Cortex of kidney (tissue), 1 donor: ENCODE measurements around the gene DTX4.
"Not testable (repeated sequence)": the region's sequence is repeated elsewhere in the genome, so short reads cannot be mapped to it uniquely, and the experiment has no call there.

Experiments used
- DNase-seq: peaks from one replicate; lab custom pipeline; 2025; lab: John Stamatoyannopoulos, UW

DTX4 gene

GRCh38 chr11:59171508-59172322, at the start of gene DTX4:
TSS of gene DTX4 (plus strand) at chr11:59172132. CDS start at chr11:59172596, 464 bp downstream.
- no peak for DNase-seq

- DNase-seq = no peak
Observed at GRCh38 chr11:59135648-59136461, 36.1 kb upstream of the DTX4 start.

GRCh38 chr11:59136551-59136950, 35.4 kb upstream of the DTX4 start:
- not testable (repeated sequence) for DNase-seq

- no peak for DNase-seq
Observed at GRCh38 chr11:59137190-59137589, 34.7 kb upstream of the DTX4 start.

DNA sequence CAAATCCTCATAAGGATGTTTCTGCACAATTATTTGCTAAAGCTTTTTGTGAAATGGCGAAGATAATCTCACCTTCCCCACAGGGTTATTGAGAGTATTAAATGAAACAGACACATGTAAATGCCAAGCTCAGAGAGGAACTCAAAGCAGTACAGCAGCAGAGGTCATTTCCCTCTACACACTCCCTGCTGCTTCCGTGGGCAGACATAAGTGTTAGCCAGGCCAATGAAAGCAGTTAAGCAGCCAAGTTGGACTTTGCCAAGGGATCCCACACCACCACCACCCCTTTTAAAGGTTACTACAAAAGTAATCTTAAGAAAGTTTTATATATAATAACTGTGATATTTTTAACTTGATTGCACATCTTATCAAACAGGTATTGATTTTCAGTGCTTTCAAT, 33.3 kb upstream of the DTX4 start:
- DNase-seq = no peak

DNA sequence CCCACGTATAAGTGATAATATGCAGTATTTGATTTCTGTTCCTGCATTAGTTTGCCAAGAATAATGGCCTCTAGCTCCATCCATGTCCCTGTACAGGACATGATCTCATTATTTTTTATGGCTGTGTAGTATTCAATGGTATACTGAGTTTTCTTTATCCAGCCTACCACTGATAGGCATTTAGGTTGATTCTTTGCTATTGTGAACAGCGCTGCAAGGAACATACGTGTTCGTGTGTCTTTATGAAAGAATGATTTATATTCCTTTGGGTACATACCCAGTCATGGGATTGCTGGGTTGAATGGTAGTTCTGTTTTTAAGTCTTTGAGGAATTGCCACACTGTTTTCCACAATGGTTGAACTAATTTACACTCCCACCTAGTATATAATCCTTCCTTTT, 30.7 kb upstream of the DTX4 start:
- DNase-seq = no peak

GRCh38 chr11:59141673-59142460, 30.1 kb upstream of the DTX4 start:
- DNase-seq = no peak

DNA sequence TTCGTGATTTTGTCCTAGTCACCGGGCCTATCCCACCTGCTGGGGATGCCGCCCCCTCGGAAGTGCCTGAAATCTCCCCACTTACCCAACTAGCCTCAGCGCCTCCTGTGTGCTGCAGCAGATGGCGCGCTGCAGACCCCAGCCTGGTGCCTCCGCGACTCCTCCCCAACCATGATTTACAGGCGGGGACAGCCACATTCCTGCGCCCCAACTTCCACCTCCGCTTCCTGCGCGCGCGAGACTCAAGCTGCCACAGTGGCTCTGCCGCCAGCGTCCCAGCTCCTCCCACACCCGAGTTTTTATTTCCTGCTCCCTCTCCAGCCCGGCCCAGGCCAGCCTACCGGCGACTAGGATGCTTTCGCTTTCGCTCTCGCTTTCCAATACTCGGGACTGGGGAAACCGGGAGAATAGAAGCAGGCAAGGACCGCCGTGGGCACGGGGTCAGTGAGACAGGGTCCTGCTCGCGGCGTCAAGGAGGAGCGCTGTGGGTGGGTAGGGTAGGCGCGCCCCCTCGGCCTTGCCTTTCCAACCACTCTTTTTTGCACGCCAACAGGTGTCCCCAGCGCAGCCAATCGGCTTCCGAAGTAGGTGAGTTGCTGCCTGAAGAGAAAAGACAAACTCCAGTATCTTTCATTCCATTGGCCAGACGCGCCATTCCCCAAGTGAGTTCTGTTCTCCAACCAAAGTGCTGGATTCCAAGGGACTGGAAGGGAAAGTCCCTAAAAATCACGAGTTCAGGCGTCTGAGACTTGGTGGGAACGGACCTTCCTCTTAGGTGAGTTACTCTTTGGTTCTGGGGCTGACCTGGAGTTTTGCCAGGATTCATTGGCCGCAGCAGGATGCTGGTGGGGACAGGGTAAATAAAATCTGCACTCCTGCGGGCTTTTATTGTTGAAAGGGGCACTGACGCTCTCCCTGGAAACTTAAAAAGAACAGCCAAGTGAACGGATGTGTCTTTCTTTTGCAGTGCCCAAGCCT, 29.1 kb upstream of the DTX4 start, which contains the start of gene FAM111A:
FAM111A (plus strand) TSS at position 327 of the 978 bp plus-strand sequence. CDS start 6,017 bp downstream, outside the sequence.
- no peak for DNase-seq

DNA sequence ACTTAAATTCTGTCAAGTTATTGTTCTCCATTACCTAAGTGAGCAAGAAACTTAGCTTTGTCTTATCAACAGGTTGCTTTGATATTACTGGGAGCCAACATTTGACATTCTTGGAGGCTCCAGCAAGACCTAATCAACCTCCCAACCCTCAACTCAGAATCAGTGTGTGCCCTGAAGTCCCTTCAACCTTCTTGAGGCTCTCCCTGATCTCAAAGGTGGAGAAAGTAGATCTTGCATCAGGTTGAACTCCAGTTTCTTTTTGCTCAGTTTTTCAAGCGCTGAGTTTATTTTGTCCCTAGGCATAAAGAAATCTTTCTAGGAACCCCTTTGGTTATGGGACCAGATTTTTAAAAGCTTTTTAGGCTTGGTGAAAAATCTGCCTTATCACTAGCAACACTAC, 27.8 kb upstream of the DTX4 start:
- DNase-seq = no peak

DNA sequence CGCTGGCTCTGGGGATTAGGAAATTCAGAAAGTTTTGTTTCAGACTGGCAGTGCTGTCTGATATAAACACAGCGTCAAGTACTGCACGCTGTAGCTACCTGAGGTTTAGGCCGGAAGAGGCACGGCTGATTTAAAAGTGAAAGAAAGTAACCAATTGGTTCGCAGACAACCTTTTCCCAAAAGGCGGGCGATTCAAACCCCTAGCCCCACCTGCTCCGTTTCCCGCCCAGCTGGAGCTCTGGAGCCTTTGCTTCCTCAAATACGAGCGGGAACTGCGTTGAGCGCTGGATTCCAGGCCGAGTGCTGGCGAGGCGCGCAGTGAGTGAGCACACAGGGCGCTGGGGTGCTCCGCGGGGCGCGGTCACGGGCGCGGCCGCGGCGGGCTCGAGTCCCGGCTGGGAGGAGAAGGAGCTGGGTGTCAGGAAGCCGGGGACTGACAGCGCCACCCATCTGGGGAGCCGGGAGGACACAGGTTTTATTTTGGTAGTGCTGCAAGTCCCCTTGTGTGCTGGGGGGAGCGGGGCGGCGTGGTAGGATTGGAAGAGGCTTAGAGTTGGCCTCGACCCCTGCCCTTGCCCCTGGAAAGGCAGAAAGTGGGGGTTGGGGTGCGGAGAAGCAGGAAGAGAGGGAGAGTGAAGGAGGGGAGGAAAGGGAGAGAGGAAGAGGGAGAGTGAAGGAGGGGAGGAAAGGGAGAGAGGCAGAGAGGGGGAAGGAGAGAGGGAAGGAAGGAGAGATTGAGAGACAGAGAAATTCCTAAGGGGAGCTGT, 27.2 kb upstream of the DTX4 start:
- DNase-seq = no peak

GRCh38 chr11:59145534-59145933, 26.4 kb upstream of the DTX4 start:
- no peak for DNase-seq

GRCh38 chr11:59151761-59152160, 20.2 kb upstream of the DTX4 start:
- no peak for DNase-seq

- no peak for DNase-seq
Observed at GRCh38 chr11:59152312-59152951, 19.5 kb upstream of the DTX4 start.

DNA sequence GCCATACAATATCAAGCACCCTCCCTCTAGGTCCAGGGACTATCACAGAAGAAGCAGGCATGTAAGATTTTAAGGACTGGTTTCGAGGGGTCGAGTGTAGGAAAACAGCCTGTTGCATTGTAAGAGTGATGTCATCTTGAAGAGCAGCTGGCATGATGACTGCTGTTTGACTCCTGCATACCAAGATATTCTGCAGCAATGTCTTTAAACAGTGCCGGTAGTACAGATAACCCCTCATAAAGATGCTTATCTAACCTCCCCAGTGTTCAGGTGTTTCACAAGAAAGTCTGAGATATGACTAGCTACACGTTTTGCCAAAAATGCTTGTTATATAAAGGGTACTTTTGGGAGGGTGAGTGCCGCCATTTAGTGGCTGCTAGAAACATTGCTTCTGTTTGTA, 17.3 kb upstream of the DTX4 start:
- no peak for DNase-seq

DNA sequence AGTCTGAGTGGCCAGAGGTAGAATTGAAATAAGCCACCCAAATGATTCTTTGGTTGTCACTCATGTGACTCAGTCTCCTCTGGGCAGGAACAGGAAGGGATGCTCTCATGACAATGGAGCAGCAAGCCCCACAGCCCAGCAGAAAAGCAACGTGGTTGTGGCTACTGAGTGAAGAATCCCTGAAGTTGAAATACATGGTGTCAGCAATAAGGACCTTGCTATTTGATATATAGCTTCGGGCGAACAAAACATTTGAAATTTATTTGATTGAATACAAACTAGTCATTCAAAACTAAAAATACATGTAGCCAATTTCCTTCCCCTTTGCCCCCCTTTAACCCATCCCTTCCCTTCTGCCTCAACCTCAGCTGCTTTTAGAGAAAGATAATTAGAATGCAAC, 14.5 kb upstream of the DTX4 start:
- no peak for DNase-seq

- no peak for DNase-seq
Observed at GRCh38 chr11:59158206-59159068, 13.5 kb upstream of the DTX4 start.

GRCh38 chr11:59164028-59164427, 7.9 kb upstream of the DTX4 start:
- DNase-seq = no peak

DNA sequence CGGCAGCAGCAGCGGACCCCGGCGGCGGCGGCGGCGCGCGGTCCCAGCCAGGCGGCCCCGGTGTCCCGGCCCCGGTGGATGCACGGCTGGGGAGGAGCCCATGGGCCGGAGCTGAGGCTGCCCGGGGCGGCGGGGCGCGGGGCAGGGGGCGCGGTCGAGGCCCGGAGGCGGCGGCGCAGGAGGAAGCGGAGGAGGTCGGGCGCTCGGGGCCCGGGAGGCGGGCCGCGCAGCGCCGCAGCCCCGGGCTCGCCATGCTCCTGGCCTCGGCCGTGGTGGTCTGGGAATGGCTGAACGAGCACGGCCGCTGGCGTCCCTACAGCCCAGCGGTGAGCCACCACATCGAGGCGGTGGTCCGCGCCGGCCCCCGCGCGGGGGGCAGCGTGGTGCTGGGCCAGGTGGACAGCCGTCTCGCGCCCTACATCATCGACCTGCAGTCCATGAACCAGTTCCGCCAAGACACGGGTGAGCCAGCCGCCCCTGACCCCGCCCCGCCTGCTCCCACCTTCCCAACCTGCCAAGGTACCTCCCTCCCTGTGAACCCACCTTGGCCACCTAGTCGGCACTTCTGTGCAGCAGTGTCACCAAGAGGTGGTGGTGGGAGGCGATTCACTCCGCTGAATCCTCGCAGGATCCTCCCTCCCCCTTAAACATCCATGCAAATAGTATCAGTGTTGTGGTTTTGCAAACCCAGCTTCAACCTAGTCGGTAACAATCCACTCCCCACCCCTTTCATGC, 580 bp downstream of the DTX4 start:
- DNase-seq = no peak
